ENCODE data around the gene ARL8A.

DNA sequence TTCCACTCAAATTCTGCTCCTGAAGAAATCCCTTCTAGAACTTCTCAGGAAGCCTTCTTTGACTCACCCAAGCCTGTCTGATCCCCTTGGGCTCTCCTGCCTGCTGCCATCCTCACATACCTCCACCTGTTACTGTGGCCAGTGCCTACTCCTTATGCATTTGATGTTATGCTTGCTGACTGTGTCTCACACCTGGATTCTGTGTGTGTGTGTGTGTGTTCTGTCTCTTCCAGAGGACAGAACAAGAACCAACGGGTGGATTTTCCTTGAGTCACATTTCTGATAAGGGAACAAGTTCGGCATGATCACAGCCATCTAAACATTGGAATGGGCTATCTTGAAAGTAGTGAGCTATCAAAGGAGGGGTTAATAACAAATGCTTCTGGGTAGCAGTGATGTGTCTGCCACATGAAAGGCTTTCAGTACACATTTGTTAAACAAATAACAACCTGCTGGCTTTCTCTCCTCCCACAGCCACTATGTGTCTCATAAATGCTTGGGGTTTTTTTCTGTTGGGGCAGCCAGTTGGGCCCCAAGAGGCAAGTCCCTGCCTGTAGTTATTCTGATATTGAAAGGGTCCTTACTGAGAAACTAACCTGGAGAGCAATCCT, 30.7 kb downstream of the ARL8A start:
- TF ChIP-seq, protein P1, sequence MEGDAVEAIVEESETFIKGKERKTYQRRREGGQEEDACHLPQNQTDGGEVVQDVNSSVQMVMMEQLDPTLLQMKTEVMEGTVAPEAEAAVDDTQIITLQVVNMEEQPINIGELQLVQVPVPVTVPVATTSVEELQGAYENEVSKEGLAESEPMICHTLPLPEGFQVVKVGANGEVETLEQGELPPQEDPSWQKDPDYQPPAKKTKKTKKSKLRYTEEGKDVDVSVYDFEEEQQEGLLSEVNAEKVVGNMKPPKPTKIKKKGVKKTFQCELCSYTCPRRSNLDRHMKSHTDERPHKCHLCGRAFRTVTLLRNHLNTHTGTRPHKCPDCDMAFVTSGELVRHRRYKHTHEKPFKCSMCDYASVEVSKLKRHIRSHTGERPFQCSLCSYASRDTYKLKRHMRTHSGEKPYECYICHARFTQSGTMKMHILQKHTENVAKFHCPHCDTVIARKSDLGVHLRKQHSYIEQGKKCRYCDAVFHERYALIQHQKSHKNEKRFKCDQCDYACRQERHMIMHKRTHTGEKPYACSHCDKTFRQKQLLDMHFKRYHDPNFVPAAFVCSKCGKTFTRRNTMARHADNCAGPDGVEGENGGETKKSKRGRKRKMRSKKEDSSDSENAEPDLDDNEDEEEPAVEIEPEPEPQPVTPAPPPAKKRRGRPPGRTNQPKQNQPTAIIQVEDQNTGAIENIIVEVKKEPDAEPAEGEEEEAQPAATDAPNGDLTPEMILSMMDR (conservative IDR thresholded peaks at IDR 0.05; ENCODE audit: low read depth, low read length): no peak
- TF ChIP-seq ELK1 (IDR thresholded peaks at IDR 0.05; ENCODE audit: borderline replicate concordance, low read depth, low read length) (no peak), POLR2A (IDR thresholded peaks at IDR 0.05; ENCODE audit: low read depth, low read length) (no peak), RFX5 (IDR thresholded peaks at IDR 0.05; ENCODE audit: low read depth, low read length) (no peak), SMC3 (IDR thresholded peaks at IDR 0.05; ENCODE audit: low read depth, low read length) (no peak)

All from IMR-90 (cell line).